ENCODE measurements around the gene ALDH1L1. TPM values are rescaled to one million over a fixed set of nuclear protein-coding genes. Genes with fewer than 3 reads are reported as not detected.
"Not testable (repeated sequence)": the region's sequence is repeated elsewhere in the genome, so short reads cannot be mapped to it uniquely, and the experiment has no call there.

Gene ALDH1L1
- total RNA-seq, 1 donor from 2014 or later, result not detected

- no peak for DNase-seq (ENCODE audit: low read depth in 2 of 2)
Measured at GRCh38 chr3:126106336-126107202, 73.8 kb downstream of the ALDH1L1 start.

GRCh38 chr3:126105691-126106187 lies 74.6 kb downstream of the ALDH1L1 start:
- no peak for DNase-seq (ENCODE audit: low read depth in 2 of 2)

- no peak for DNase-seq (ENCODE audit: low read depth in 2 of 2)
Measured at GRCh38 chr3:126104742-126105605, 75.4 kb downstream of the ALDH1L1 start.

GRCh38 chr3:126104028-126104635 lies 76.3 kb downstream of the ALDH1L1 start:
- no peak for DNase-seq (ENCODE audit: low read depth in 2 of 2)

- no peak for DNase-seq (ENCODE audit: low read depth in 2 of 2)
Measured at GRCh38 chr3:126103121-126104027, 77.0 kb downstream of the ALDH1L1 start.

- no peak for DNase-seq (ENCODE audit: low read depth in 2 of 2)
Measured at GRCh38 chr3:126102530-126102951, 77.8 kb downstream of the ALDH1L1 start.

- DNase-seq (ENCODE audit: low read depth in 2 of 2), result no peak
Measured at GRCh38 chr3:126102011-126102410, 78.4 kb downstream of the ALDH1L1 start.

- peak; percentile 23 to 97 for DNase-seq (ENCODE audit: low read depth in 2 of 2)
Measured at GRCh38 chr3:126101521-126101982, 78.8 kb downstream of the ALDH1L1 start.

- DNase-seq (ENCODE audit: low read depth in 2 of 2), result peak; percentile 25 to 84
Measured at GRCh38 chr3:126100634-126101301, 79.6 kb downstream of the ALDH1L1 start.

GRCh38 chr3:126100269-126100633 lies 80.1 kb downstream of the ALDH1L1 start:
- no peak for DNase-seq (ENCODE audit: low read depth in 2 of 2)

GRCh38 chr3:126098391-126098858 lies 82.0 kb downstream of the ALDH1L1 start:
- DNase-seq (ENCODE audit: low read depth in 2 of 2), result peak in 1 of 2 donors; percentile 72

GRCh38 chr3:126097801-126098200 lies 82.6 kb downstream of the ALDH1L1 start:
- peak in 1 of 2 donors; percentile 38 for DNase-seq (ENCODE audit: low read depth in 2 of 2)

GRCh38 chr3:126096274-126096673 lies 84.1 kb downstream of the ALDH1L1 start:
- not testable (repeated sequence) for DNase-seq (ENCODE audit: low read depth in 2 of 2)

- DNase-seq (ENCODE audit: low read depth in 2 of 2), result not testable (repeated sequence)
Measured at GRCh38 chr3:126092128-126092527, 88.3 kb downstream of the ALDH1L1 start.

- DNase-seq (ENCODE audit: low read depth in 2 of 2), result no peak
Measured at GRCh38 chr3:126087552-126088175, 92.7 kb downstream of the ALDH1L1 start.

- DNase-seq (ENCODE audit: low read depth in 2 of 2), result no peak
Measured at GRCh38 chr3:126085841-126086240, 94.5 kb downstream of the ALDH1L1 start.

GRCh38 chr3:126085276-126085675 lies 95.1 kb downstream of the ALDH1L1 start:
- no peak for DNase-seq (ENCODE audit: low read depth in 2 of 2)

- no peak for DNase-seq (ENCODE audit: low read depth in 2 of 2)
Measured at GRCh38 chr3:126084768-126085180, 95.6 kb downstream of the ALDH1L1 start.
